ENCODE data around the gene RAB37.

The RAB37 gene

GRCh38 chr17:74740173-74740572 is 3.1 kb downstream of the RAB37 start:
- DNase-seq (ENCODE audit: low read depth) = no peak
- no peak overlapping the region for H3K4me3 ChIP-seq (ENCODE audit: low read depth, low read length)
- TF ChIP-seq, protein P1, sequence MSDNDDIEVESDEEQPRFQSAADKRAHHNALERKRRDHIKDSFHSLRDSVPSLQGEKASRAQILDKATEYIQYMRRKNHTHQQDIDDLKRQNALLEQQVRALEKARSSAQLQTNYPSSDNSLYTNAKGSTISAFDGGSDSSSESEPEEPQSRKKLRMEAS (IDR thresholded peaks at IDR 0.05; ENCODE audit: low read depth, low read length) = no peak
- TF ChIP-seq MYC (IDR thresholded peaks at IDR 0.05; ENCODE audit: low read depth, low read length) (no peak), POLR2A (IDR thresholded peaks at IDR 0.05; ENCODE audit: extremely low read depth, insufficient read length) (no peak)
- TF ChIP-seq, protein P2, sequence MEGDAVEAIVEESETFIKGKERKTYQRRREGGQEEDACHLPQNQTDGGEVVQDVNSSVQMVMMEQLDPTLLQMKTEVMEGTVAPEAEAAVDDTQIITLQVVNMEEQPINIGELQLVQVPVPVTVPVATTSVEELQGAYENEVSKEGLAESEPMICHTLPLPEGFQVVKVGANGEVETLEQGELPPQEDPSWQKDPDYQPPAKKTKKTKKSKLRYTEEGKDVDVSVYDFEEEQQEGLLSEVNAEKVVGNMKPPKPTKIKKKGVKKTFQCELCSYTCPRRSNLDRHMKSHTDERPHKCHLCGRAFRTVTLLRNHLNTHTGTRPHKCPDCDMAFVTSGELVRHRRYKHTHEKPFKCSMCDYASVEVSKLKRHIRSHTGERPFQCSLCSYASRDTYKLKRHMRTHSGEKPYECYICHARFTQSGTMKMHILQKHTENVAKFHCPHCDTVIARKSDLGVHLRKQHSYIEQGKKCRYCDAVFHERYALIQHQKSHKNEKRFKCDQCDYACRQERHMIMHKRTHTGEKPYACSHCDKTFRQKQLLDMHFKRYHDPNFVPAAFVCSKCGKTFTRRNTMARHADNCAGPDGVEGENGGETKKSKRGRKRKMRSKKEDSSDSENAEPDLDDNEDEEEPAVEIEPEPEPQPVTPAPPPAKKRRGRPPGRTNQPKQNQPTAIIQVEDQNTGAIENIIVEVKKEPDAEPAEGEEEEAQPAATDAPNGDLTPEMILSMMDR (IDR thresholded peaks at IDR 0.05; ENCODE audit: low read depth, low read length) = no peak

GRCh38 chr17:74740641-74741387 is 3.8 kb downstream of the RAB37 start:
- no peak for TF ChIP-seq MYC (IDR thresholded peaks at IDR 0.05; ENCODE audit: low read depth, low read length)
- no peak for TF ChIP-seq POLR2A (IDR thresholded peaks at IDR 0.05; ENCODE audit: extremely low read depth, insufficient read length)
- TF ChIP-seq, protein P2 (IDR thresholded peaks at IDR 0.05; ENCODE audit: low read depth, low read length) = no peak
- TF ChIP-seq, protein P1 (IDR thresholded peaks at IDR 0.05; ENCODE audit: low read depth, low read length) = no peak
- DNase-seq (ENCODE audit: low read depth) = no peak
- no peak overlapping the region for H3K4me3 ChIP-seq (ENCODE audit: low read depth, low read length)

DNA sequence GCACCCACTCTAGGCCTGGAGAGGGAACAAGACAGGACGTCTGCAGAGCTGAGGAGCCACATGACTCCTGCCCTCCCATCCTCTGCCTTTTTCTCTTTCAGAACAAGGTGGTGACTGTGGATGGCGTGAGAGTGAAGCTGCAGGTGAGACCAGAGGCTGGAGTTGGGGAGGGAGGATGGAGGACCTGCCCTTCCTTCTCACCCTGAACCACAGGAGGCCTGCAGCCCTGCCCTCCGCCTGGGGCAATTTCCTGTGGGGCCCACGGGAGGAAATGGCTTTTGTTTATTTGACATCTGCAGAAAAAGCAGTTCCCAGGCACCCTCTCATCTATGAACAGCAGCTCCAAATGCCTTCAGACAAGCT is 5.1 kb downstream of the RAB37 start:
- DNase-seq (ENCODE audit: low read depth) = peak; percentile 92
- no peak overlapping the region for H3K4me3 ChIP-seq (ENCODE audit: low read depth, low read length)
- TF ChIP-seq POLR2A (IDR thresholded peaks at IDR 0.05; ENCODE audit: extremely low read depth, insufficient read length) (no peak), MYC (IDR thresholded peaks at IDR 0.05; ENCODE audit: low read depth, low read length) (0 out of 2 replicates have a peak, but pooled peaks have one; percentile 3)

DNA sequence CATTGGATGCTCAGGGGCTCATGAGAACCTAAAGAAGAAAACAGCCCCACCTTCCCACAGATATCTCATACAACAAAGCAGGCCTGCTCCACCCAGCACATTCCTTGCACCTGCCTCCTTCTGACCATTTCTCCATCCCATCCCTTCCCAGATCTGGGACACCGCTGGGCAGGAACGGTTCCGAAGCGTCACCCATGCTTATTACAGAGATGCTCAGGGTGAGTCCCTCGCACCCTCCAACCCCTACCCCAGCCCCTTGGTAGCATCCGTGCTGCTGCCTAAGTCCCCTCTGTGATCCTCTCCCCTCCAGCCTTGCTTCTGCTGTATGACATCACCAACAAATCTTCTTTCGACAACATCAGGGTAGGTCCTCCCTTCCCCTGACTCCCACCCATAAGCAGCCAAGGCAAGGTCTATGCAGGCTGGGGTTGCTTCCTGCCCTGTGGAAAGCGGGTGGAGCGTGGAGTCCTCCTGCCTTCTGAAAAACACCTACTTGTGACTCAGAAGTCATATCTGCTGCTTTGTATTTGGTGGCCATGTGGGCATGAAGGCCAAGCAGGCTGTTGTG is 6.0 kb downstream of the RAB37 start:
- no peak overlapping the region for H3K4me3 ChIP-seq (ENCODE audit: low read depth, low read length)
- TF ChIP-seq, protein P1 (IDR thresholded peaks at IDR 0.05; ENCODE audit: low read depth, low read length) = no peak
- TF ChIP-seq, protein P2 (IDR thresholded peaks at IDR 0.05; ENCODE audit: low read depth, low read length) = no peak
- TF ChIP-seq POLR2A (IDR thresholded peaks at IDR 0.05; ENCODE audit: extremely low read depth, insufficient read length) = no peak
- TF ChIP-seq MYC (IDR thresholded peaks at IDR 0.05; ENCODE audit: low read depth, low read length) = no peak
- no peak for DNase-seq (ENCODE audit: low read depth)

DNA sequence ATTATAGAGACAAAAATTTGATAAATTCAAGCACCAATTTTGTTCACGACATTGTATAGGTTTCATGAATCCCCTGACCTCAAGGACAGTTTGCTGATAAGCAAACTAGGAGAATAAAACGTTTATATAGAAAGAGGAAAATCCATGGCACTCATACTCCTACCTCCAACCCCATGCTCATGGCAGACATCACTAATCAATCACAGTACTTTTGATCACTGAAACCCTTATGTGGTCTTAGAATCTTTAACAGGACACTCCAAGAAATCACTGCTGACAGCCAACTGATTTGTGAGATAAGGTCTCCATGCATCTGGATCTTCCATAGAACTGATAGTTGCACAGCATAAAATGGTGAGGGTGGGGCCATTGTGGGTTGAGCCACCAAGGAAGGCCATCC is 6.7 kb downstream of the RAB37 start:
- no peak for DNase-seq (ENCODE audit: low read depth)
- H3K4me3 ChIP-seq (ENCODE audit: low read depth, low read length) = no peak overlapping the region
- TF ChIP-seq, protein P2 (IDR thresholded peaks at IDR 0.05; ENCODE audit: low read depth, low read length) = no peak
- TF ChIP-seq, protein P1 (IDR thresholded peaks at IDR 0.05; ENCODE audit: low read depth, low read length) = no peak
- TF ChIP-seq POLR2A (IDR thresholded peaks at IDR 0.05; ENCODE audit: extremely low read depth, insufficient read length) (no peak), MYC (IDR thresholded peaks at IDR 0.05; ENCODE audit: low read depth, low read length) (no peak)

GRCh38 chr17:74744349-74744713 is 7.3 kb downstream of the RAB37 start:
- no peak overlapping the region for H3K4me3 ChIP-seq (ENCODE audit: low read depth, low read length)
- no peak for DNase-seq (ENCODE audit: low read depth)
- TF ChIP-seq, protein P2 (IDR thresholded peaks at IDR 0.05; ENCODE audit: low read depth, low read length) = no peak
- TF ChIP-seq MYC (IDR thresholded peaks at IDR 0.05; ENCODE audit: low read depth, low read length) (no peak), POLR2A (IDR thresholded peaks at IDR 0.05; ENCODE audit: extremely low read depth, insufficient read length) (no peak)
- TF ChIP-seq, protein P1 (IDR thresholded peaks at IDR 0.05; ENCODE audit: low read depth, low read length) = no peak

Data from NB4 (cell line).